Adrenal gland (tissue), 5 donors: ENCODE results near the gene PFKFB4.
A peak's percentile ranks its signal among the peaks of the same experiment; 100 is the strongest.

Experiments used
- CTCF ChIP-seq, 6 experiments: fragments of 450-650 bp in 4 of 6; fragments of 200-600 bp in 2 of 6; sonication (generic) in 1 of 6; IDR thresholded peaks; 1 replicate in 5 of 6; 2 replicates in 1 of 6; pipeline versions ENCODE4 v1.5.1 to v1.8.0; 2016 to 2021; ENCODE audit warnings: antibody characterized with exemption in 6 of 6, mild to moderate bottlenecking in 2 of 6, moderate library complexity in 1 of 6
- POLR2A ChIP-seq, 2 donors: fragments of 450-650 bp; IDR thresholded peaks; one replicate each; pipeline ENCODE4 v1.6.1; 2017; ENCODE audit warnings: antibody characterized with exemption in 2 of 2, mild to moderate bottlenecking in 2 of 2, moderate library complexity in 1 of 2
- donor health status: DM: no; HTN: no; CAD: no.

- TF ChIP-seq CTCF (IDR thresholded peaks at IDR 0.05) (peak; percentile 11 to 58 (median 42)), POLR2A (IDR thresholded peaks at IDR 0.05) (peak; percentile 40 to 82)
Observed at GRCh38 chr3:48472923-48473616, 83.5 kb downstream of the PFKFB4 start.
